HEK293 (cell line): Measurements from ENCODE around the gene WSB2.

Source experiments
- CTCF ChIP-seq: fragments of 450-650 bp; formaldehyde crosslinking; IDR thresholded peaks from 2 replicates; pipeline ENCODE4 v1.5.1; 2016; ENCODE audit warnings: missing biosample characterization, missing genetic modification characterization
- KLF7 ChIP-seq: fragments of 450-650 bp; formaldehyde crosslinking; IDR thresholded peaks from 2 replicates; pipeline ENCODE4 v1.5.1; 2016; ENCODE audit warnings: missing biosample characterization, missing genetic modification characterization, borderline replicate concordance
- ZBTB44 ChIP-seq: fragments of 450-650 bp; IDR thresholded peaks from 2 replicates; pipeline ENCODE4 v1.5.1; 2018; ENCODE audit warnings: missing biosample characterization, mild to moderate bottlenecking, missing genetic modification characterization

DNA sequence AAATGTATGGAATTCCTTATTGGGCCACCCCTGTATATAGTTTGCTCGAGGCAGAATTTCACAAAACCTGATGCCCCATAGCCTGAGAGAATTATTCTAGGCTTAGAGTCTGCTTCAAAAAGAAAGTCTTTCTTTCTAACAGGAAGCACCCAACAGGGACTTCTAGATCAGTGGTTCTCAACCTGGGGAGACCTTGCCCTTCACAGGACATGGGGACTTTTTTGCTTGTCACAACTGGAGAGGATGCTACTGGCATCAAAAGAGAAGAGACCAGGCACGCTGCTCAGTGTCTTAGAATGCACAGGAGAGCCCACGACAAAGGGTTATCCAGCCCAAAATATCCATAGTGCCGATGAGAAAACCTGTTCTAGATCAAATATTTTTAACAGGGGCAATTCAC lies 18.9 kb downstream of the WSB2 start:
- TF ChIP-seq CTCF (tag by site-specific recombination) (no peak), ZBTB44 (tag by site-specific recombination) (no peak), KLF7 (tag by site-specific recombination) (no peak)
